PC-9 (cell line): ENCODE measurements around the gene GLCE.

Experiments used
- CTCF ChIP-seq: fragments of 200-600 bp; sonication (generic); conservative IDR thresholded peaks from 2 replicates; pipeline ENCODE4 v1.6.1; 2017; ENCODE audit warnings: mixed run types, antibody characterized with exemption, mild to moderate bottlenecking, moderate library complexity
- EZH2 ChIP-seq: fragments of 200-600 bp; sonication (generic); IDR thresholded peaks from 2 replicates; pipeline ENCODE4 v1.8.0; 2017; ENCODE audit warnings: antibody characterized with exemption, low read depth

GRCh38 chr15:69213786-69214185, 53.4 kb downstream of the GLCE start:
- no peak for TF ChIP-seq EZH2
- no peak; the same call in 1 of the 2 replicates for TF ChIP-seq CTCF
